K562 (cell line): ENCODE measurements around the gene BAIAP2L2. TPM values are rescaled to one million over a fixed set of nuclear protein-coding genes. Genes with fewer than 3 reads are reported as not detected.

Experiments used
- ZKSCAN1 ChIP-seq: fragments of 150-350 bp; IDR thresholded peaks from 2 replicates; pipeline ENCODE4 v1.6.1; 2016; ENCODE audit warnings: low read depth, low read length
- ZNF184 ChIP-seq: sonication (generic); formaldehyde crosslinking; IDR thresholded peaks from 2 replicates; pipeline ENCODE4 v1.5.0; 2020; ENCODE audit warnings: missing genetic modification reagents
- ZNF3 ChIP-seq: fragments of 250-450 bp; sonication (Bioruptor Pico); IDR thresholded peaks from 2 replicates; pipeline ENCODE4 v1.5.0; 2021; ENCODE audit warnings: mild to moderate bottlenecking, moderate library complexity
- polyA plus RNA-seq, 8 experiments: library from polyadenylated mRNA; depleted of rRNA in 4 of 8; stranded (reverse) in 5 of 8; unstranded in 3 of 8; fragments of >200 nt; fragmentation: Nextera tagmentation in 2 of 8; fragmentation: Illumina TruSeq in 1 of 8; extraction: Ambion mirVana in 2 of 8; extraction: Trizol in 1 of 8; gene quantifications; 2 replicates each; pipeline versions ENCODE4 v1.2.1 to v1.2.3, GENCODE V29; 2011 to 2014; ENCODE audit warnings: inconsistent platforms in 1 of 8, missing spikeins in 1 of 8
- total RNA-seq, 7 experiments: library from RNA; depleted of rRNA in 6 of 7; stranded (reverse); fragments of >200 nt in 6 of 7; fragmentation: Illumina TruSeq in 2 of 7; extraction: Trizol in 2 of 7; gene quantifications; 2 replicates each; pipeline versions ENCODE4 v1.2.1 to v1.2.3, GENCODE V29; 2011 to 2021; ENCODE audit warnings: low replicate concordance in 1 of 7
- TF ChIP-seq, protein P1 (sequence below), 2 experiments: fragments of 450-650 bp in 1 of 2; sonication (generic) in 1 of 2; formaldehyde crosslinking in 1 of 2; IDR thresholded peaks; 2 replicates each; pipeline versions ENCODE4 v1.7.1 to v1.9.0; 2016 to 2022; ENCODE audit warnings: inconsistent platforms in 1 of 2, mild to moderate bottlenecking in 1 of 2, missing genetic modification reagents in 1 of 2
- TF ChIP-seq, protein P2 (sequence below), 3 experiments: IDR thresholded peaks in 2 of 3; conservative IDR thresholded peaks in 1 of 3; 2 replicates each; pipeline ENCODE4 v1.5.1; 2011 to 2012; ENCODE audit warnings: low read length in 3 of 3, mild to moderate bottlenecking in 3 of 3, control low read depth in 2 of 3, improper control_type of control experiment in 1 of 3, inconsistent platforms in 1 of 3, low read depth in 1 of 3, mixed read lengths in 1 of 3, moderate library complexity in 1 of 3; ENCODE audit not compliant: insufficient read depth in 2 of 3
- TF ChIP-seq, protein P3 (sequence below): fragments of 450-650 bp; IDR thresholded peaks from 2 replicates; pipeline ENCODE4 v1.6.1; 2018; ENCODE audit not compliant: partially characterized antibody
- TF ChIP-seq, protein P4 (sequence below): sonication (generic); formaldehyde crosslinking; IDR thresholded peaks from 2 replicates; pipeline ENCODE4 v1.8.0; 2022; ENCODE audit warnings: mild to moderate bottlenecking, missing genetic modification reagents

BAIAP2L2 gene
- total and polyA plus RNA-seq, 9 of the 15 experiments (the other 6 are each of a cell fraction or from before 2014, with no cell fraction given) = 0.04 to 0.22 (median 0.07) TPM; not detected in 4

DNA sequence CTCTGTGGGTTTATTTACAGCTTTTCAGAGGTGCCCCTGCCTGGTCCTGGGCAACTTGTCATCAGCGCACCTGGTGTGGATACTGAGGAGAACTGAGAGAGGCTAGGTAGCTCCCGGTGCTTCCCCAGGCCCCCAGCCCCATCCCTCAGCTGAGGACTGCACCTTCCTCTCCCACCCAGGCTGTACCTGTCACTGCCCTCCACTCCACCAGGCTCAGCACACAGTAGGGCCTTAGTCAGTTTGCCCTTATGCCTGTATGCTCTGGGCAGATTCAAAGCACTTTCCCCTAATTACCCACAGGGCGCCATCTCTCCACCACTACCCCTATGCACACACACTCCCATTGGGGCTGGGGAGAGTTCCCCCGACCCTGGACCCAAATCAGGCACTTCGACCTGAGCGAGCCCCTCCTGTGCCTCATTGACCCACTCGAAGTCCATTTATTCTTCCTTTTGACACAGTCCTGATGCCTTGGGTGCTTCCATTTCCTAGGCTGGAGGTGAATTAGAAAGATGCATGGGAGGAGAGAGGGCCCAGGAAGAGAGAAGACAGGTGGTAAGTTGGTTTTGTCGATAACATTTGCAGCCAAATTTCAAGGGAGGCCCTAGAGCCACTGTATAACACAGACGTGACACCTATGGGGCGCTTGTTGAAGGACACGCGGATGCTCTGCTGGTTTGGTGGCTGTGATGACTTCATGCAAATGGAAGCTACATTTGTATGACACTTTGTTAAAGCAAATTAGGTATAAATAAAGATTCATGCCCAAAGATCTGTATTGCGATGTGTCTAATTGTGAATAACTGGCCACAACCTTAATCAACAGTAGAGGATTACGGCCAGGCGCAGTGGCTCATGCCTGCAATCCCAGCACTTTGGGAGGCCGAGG, 67.1 kb downstream of the BAIAP2L2 start (continued):
- TF ChIP-seq, protein P1, sequence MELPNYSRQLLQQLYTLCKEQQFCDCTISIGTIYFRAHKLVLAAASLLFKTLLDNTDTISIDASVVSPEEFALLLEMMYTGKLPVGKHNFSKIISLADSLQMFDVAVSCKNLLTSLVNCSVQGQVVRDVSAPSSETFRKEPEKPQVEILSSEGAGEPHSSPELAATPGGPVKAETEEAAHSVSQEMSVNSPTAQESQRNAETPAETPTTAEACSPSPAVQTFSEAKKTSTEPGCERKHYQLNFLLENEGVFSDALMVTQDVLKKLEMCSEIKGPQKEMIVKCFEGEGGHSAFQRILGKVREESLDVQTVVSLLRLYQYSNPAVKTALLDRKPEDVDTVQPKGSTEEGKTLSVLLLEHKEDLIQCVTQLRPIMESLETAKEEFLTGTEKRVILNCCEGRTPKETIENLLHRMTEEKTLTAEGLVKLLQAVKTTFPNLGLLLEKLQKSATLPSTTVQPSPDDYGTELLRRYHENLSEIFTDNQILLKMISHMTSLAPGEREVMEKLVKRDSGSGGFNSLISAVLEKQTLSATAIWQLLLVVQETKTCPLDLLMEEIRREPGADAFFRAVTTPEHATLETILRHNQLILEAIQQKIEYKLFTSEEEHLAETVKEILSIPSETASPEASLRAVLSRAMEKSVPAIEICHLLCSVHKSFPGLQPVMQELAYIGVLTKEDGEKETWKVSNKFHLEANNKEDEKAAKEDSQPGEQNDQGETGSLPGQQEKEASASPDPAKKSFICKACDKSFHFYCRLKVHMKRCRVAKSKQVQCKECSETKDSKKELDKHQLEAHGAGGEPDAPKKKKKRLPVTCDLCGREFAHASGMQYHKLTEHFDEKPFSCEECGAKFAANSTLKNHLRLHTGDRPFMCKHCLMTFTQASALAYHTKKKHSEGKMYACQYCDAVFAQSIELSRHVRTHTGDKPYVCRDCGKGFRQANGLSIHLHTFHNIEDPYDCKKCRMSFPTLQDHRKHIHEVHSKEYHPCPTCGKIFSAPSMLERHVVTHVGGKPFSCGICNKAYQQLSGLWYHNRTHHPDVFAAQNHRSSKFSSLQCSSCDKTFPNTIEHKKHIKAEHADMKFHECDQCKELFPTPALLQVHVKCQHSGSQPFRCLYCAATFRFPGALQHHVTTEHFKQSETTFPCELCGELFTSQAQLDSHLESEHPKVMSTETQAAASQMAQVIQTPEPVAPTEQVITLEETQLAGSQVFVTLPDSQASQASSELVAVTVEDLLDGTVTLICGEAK (IDR thresholded peaks at IDR 0.05) = peak; percentile 67
- TF ChIP-seq, protein P1 (CRISPR knock-in tag; IDR thresholded peaks at IDR 0.05) = no peak
- TF ChIP-seq, protein P2, sequence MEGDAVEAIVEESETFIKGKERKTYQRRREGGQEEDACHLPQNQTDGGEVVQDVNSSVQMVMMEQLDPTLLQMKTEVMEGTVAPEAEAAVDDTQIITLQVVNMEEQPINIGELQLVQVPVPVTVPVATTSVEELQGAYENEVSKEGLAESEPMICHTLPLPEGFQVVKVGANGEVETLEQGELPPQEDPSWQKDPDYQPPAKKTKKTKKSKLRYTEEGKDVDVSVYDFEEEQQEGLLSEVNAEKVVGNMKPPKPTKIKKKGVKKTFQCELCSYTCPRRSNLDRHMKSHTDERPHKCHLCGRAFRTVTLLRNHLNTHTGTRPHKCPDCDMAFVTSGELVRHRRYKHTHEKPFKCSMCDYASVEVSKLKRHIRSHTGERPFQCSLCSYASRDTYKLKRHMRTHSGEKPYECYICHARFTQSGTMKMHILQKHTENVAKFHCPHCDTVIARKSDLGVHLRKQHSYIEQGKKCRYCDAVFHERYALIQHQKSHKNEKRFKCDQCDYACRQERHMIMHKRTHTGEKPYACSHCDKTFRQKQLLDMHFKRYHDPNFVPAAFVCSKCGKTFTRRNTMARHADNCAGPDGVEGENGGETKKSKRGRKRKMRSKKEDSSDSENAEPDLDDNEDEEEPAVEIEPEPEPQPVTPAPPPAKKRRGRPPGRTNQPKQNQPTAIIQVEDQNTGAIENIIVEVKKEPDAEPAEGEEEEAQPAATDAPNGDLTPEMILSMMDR (IDR thresholded peaks at IDR 0.05 in 2 of 3, conservative IDR thresholded peaks at IDR 0.05 in 1 of 3; ENCODE audit: insufficient read depth in 2 of 3, low read depth in 1 of 3, low read length in 3 of 3) = peak; percentile 31 to 39 (median 38); a peak in 5 of 6 replicates
- TF ChIP-seq, protein P3, sequence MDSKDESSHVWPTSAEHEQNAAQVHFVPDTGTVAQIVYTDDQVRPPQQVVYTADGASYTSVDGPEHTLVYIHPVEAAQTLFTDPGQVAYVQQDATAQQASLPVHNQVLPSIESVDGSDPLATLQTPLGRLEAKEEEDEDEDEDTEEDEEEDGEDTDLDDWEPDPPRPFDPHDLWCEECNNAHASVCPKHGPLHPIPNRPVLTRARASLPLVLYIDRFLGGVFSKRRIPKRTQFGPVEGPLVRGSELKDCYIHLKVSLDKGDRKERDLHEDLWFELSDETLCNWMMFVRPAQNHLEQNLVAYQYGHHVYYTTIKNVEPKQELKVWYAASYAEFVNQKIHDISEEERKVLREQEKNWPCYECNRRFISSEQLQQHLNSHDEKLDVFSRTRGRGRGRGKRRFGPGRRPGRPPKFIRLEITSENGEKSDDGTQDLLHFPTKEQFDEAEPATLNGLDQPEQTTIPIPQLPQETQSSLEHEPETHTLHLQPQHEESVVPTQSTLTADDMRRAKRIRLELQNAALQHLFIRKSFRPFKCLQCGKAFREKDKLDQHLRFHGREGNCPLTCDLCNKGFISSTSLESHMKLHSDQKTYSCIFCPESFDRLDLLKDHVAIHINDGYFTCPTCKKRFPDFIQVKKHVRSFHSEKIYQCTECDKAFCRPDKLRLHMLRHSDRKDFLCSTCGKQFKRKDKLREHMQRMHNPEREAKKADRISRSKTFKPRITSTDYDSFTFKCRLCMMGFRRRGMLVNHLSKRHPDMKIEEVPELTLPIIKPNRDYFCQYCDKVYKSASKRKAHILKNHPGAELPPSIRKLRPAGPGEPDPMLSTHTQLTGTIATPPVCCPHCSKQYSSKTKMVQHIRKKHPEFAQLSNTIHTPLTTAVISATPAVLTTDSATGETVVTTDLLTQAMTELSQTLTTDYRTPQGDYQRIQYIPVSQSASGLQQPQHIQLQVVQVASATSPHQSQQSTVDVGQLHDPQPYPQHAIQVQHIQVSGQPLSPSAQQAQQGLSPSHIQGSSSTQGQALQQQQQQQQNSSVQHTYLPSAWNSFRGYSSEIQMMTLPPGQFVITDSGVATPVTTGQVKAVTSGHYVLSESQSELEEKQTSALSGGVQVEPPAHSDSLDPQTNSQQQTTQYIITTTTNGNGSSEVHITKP = peak; percentile 11
- TF ChIP-seq ZNF3 (CRISPR knock-in tag) = no peak
- TF ChIP-seq ZNF184 = peak; percentile 97
- TF ChIP-seq ZKSCAN1 = peak; percentile 71; the same call in 1 of the 2 replicates
- TF ChIP-seq, protein P4, sequence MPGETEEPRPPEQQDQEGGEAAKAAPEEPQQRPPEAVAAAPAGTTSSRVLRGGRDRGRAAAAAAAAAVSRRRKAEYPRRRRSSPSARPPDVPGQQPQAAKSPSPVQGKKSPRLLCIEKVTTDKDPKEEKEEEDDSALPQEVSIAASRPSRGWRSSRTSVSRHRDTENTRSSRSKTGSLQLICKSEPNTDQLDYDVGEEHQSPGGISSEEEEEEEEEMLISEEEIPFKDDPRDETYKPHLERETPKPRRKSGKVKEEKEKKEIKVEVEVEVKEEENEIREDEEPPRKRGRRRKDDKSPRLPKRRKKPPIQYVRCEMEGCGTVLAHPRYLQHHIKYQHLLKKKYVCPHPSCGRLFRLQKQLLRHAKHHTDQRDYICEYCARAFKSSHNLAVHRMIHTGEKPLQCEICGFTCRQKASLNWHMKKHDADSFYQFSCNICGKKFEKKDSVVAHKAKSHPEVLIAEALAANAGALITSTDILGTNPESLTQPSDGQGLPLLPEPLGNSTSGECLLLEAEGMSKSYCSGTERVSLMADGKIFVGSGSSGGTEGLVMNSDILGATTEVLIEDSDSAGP = no peak
